Erythroblast (primary cell): ENCODE results near the gene WDR11.

Experiments
- DNase-seq, 2 experiments: peaks; one replicate each; lab custom pipeline; 2025; lab: John Stamatoyannopoulos, UW
- GATA1 ChIP-seq: IDR thresholded peaks from 2 replicates; pipeline ENCODE4 v1.6.1; 2011; ENCODE audit warnings: low read depth, mild to moderate bottlenecking, control low read depth, low read length, moderate library complexity
- POLR2A ChIP-seq: IDR thresholded peaks from 2 replicates; pipeline ENCODE4 v1.6.1; 2011; ENCODE audit warnings: mild to moderate bottlenecking, low read length

The WDR11 gene

GRCh38 chr10:120850911-120851865 is at the start of gene WDR11:
WDR11 (plus strand) TSS chr10:120851362; CDS start chr10:120851421, 59 bp downstream.
- peak; percentile 92 for TF ChIP-seq POLR2A
- no peak for TF ChIP-seq GATA1
- DNase-seq = peak; percentile 88 to 89

GRCh38 chr10:120802935-120803334 is 48.2 kb upstream of the WDR11 start:
- no peak for DNase-seq
- TF ChIP-seq GATA1 (no peak), POLR2A (no peak)

GRCh38 chr10:120803972-120804371 is 47.2 kb upstream of the WDR11 start:
- no peak for DNase-seq
- no peak for TF ChIP-seq POLR2A
- TF ChIP-seq GATA1 = no peak

- TF ChIP-seq GATA1 (no peak), POLR2A (no peak)
These were observed 45.9 kb upstream of the WDR11 start for GRCh38 chr10:120805014-120805812.

GRCh38 chr10:120806081-120806480 is 45.1 kb upstream of the WDR11 start:
- DNase-seq = no peak
- no peak for TF ChIP-seq POLR2A
- TF ChIP-seq GATA1 = no peak

More at GRCh38 chr10:120805014-120805812, 45.9 kb upstream of the WDR11 start:
- DNase-seq = peak in 1 of 2 experiments; percentile 11

GRCh38 chr10:120810298-120810697 is 40.9 kb upstream of the WDR11 start:
- DNase-seq = no peak
- TF ChIP-seq GATA1 (no peak), POLR2A (no peak)

GRCh38 chr10:120813085-120813484 is 38.1 kb upstream of the WDR11 start:
- no peak for TF ChIP-seq GATA1
- no peak for TF ChIP-seq POLR2A
- no peak for DNase-seq

GRCh38 chr10:120818301-120818700 is 32.9 kb upstream of the WDR11 start:
- DNase-seq = no peak

GRCh38 chr10:120819366-120819765 is 31.8 kb upstream of the WDR11 start:
- no peak for DNase-seq
- TF ChIP-seq POLR2A (no peak), GATA1 (no peak)

More at GRCh38 chr10:120818301-120818700, 32.9 kb upstream of the WDR11 start:
- TF ChIP-seq GATA1 (no peak), POLR2A (no peak)

DNA sequence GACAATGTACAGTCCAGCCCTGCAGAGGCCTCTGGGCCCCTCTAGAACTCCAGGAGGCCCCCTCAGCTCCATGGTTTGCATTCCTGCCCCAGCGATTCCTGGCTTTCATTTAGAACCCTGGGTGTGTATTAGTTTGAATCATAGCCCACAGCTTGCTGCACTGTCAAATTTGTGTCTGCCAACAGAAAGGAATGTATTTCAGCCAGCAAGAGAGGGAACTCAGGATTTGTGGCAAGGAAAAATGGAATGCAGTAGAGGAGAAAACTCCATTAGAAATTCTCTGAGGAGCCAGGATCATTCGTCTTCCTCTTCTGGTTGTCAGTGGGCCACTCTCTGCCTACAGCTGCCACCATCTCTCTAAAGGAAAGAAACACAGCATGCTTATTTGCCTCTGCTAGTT is 27.9 kb upstream of the WDR11 start:
- TF ChIP-seq POLR2A (no peak), GATA1 (no peak)
- DNase-seq = no peak

GRCh38 chr10:120824881-120825309 is 26.3 kb upstream of the WDR11 start:
- TF ChIP-seq POLR2A (no peak), GATA1 (no peak)
- DNase-seq = peak; percentile 46 to 53

DNA sequence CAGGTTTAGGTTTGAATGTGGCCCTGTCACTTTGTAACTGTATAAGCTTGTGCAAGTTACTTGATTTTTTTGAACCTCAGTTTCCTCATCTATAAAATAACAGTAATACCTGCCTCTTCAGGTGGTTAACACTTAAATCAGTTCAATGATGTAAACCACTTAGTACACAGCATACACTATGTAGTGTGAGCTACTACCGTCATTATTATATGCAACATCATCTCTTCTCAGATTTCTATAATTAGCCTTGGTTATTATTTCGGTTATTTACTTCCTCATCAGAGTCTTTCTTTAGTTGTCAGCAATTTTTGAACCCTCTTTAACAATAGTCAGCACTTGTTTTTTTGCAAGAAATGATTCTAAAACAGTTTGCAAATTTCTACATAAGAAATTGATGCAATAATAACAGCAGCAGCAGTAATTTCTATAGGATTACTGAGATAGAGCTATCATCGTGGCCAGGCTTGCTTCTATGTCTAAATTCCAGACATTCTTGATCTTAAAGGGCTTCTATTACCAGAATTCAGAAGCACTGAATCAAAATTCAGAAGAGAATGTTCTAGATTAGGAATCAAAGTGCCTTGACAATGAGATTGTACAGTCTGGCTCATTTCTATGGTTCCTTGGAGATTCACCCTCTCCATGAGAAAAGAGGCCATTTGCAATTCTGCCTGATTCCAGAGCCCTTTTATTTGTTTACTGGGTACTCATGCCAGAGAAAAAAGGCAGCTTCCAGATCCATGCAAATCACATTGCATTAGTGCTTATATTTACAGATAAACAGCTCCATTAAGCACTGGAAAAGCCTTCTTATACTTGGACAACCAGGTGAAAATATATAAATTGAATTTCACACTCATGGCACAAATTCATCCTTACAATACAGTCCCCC is 25.0 kb upstream of the WDR11 start:
- no peak for DNase-seq
- no peak for TF ChIP-seq GATA1
- TF ChIP-seq POLR2A = no peak

DNA sequence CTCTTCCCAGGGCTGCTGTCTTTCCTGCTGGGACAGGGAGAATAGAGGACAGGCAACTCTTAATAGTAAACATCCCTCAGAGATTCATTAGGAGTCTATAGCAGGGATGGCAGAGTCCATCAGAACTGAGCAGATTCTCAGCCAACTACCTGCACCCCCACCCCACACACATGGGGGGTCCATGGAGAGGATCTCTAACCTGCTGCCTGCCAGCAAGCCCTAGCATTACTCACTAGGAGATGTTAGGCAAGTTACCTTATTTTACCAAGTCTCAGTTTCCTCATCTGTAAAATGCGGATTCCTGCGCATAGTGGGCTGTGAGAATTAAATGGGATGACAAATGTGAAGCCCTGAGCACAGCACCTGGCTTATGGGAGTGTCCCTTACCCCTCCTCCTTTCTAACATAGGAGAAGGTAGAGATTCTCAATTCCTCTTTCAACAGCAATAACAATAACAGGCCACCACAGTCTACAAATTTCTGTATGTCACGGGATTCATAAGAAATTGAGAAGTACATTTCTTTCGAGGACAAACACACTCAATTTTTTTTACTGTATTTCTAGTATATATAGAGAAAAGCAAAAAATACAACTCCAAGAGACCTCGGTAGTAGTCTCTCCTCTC is 23.8 kb upstream of the WDR11 start:
- no peak for DNase-seq
- TF ChIP-seq GATA1 = no peak
- no peak for TF ChIP-seq POLR2A
